PC-9 (cell line): Measurements from ENCODE around the gene CFAP61. TPM values are rescaled to one million over a fixed set of nuclear protein-coding genes. Genes with fewer than 3 reads are reported as not detected.

Experiments
- BruUV-seq: library from RNA; stranded (reverse); fragments of 400-500 nt; replicated peaks from 2 replicates; lab custom pipeline; 2021; lab: Mats Ljungman, UMichigan
- CTCF ChIA-PET: fragments of 300-600 bp; sonication (Branson Sonifier 250); formaldehyde crosslinking; loops from one replicate; lab custom pipeline; 2022; ENCODE audit warnings: antibody characterized with exemption; lab: Charles Lee
- POLR2A ChIA-PET: fragments of 300-600 bp; sonication (Branson Sonifier 250); formaldehyde crosslinking; loops from one replicate; lab custom pipeline; 2022; ENCODE audit warnings: antibody characterized with exemption; ENCODE audit not compliant: unreplicated experiment; lab: Charles Lee
- DNase-seq, 2 experiments: peaks; one replicate each; pipeline versions ENCODE4 v3.0.0 to v3.0.0-alpha.2; 2015 to 2022; ENCODE audit warnings: mixed read lengths in 1 of 2
- H2AFZ ChIP-seq: fragments of 200-600 bp; sonication (generic); 2 replicates; pipeline ENCODE4 v1.8.1; 2017; ENCODE audit warnings: antibody characterized with exemption
- H3F3A ChIP-seq: fragments of 200-600 bp; sonication (generic); 2 replicates; pipeline ENCODE4 v1.8.1; 2017; ENCODE audit warnings: antibody characterized with exemption, mild to moderate bottlenecking, low read depth; ENCODE audit not compliant: insufficient read depth
- H3K27ac ChIP-seq: fragments of 200-600 bp; sonication (generic); 2 replicates; pipeline ENCODE4 v1.6.1; 2016; ENCODE audit warnings: mixed run types
- H3K27me3 ChIP-seq: fragments of 200-600 bp; sonication (generic); 2 replicates; pipeline ENCODE4 v1.6.1; 2016; ENCODE audit warnings: low read depth, mixed run types; ENCODE audit not compliant: insufficient read depth
- H3K36me3 ChIP-seq: fragments of 200-600 bp; sonication (generic); 2 replicates; pipeline ENCODE4 v1.6.1; 2016; ENCODE audit warnings: low read depth, mixed run types
- H3K4me1 ChIP-seq: fragments of 200-600 bp; sonication (generic); replicated peaks from 2 replicates; pipeline ENCODE4 v1.6.1; 2016; ENCODE audit warnings: mixed run types; ENCODE audit not compliant: insufficient read depth
- H3K4me2 ChIP-seq: fragments of 200-600 bp; sonication (generic); 2 replicates; pipeline ENCODE4 v1.6.1; 2017; ENCODE audit warnings: mixed run types
- H3K4me3 ChIP-seq: fragments of 200-600 bp; sonication (generic); 2 replicates; pipeline ENCODE4 v1.6.1; 2016; ENCODE audit warnings: mixed run types
- H3K79me2 ChIP-seq: fragments of 200-600 bp; sonication (generic); 2 replicates; pipeline ENCODE4 v1.6.1; 2017; ENCODE audit warnings: low read depth, mixed run types
- H3K9me2 ChIP-seq: fragments of 200-600 bp; sonication (generic); 2 replicates; pipeline ENCODE4 v1.8.1; 2017; ENCODE audit warnings: mild to moderate bottlenecking; ENCODE audit not compliant: insufficient read depth
- H3K9me3 ChIP-seq: fragments of 200-600 bp; sonication (generic); 2 replicates; pipeline ENCODE4 v1.8.1; 2016; ENCODE audit warnings: low read depth; ENCODE audit not compliant: insufficient read depth
- H4K20me1 ChIP-seq: fragments of 200-600 bp; sonication (generic); 2 replicates; pipeline ENCODE4 v1.8.1; 2017; ENCODE audit not compliant: insufficient read depth
- EZH2 ChIP-seq: fragments of 200-600 bp; sonication (generic); IDR thresholded peaks from 2 replicates; pipeline ENCODE4 v1.8.0; 2017; ENCODE audit warnings: antibody characterized with exemption, low read depth
- intact Hi-C: fragments of 100-400 bp; cut with micrococcal nuclease; formaldehyde crosslinking; loops from one replicate; pipeline ENCODE4 v1.10.0; 2022; ENCODE audit not compliant: unreplicated experiment
- total RNA-seq: library from RNA; stranded (reverse); gene quantifications from 2 replicates; pipeline ENCODE4 v1.2.3, GENCODE V29; 2021
- TF ChIP-seq, protein P1 (sequence below): fragments of 200-600 bp; sonication (generic); conservative IDR thresholded peaks from 2 replicates; pipeline ENCODE4 v1.6.1; 2017; ENCODE audit warnings: mixed run types, antibody characterized with exemption, mild to moderate bottlenecking, moderate library complexity

Gene CFAP61
- total RNA-seq, 1 experiment from 2014 or later, result 2.6 TPM

- H4K20me1 ChIP-seq, result no peaks in the 10 kb centered on the region
- H3K4me1 ChIP-seq, result no peaks in the 10 kb centered on the region
- no peaks in the 10 kb centered on the region for H3K36me3 ChIP-seq
- no peak overlapping the region for H3K4me2 ChIP-seq
- CTCF ChIA-PET, result interaction anchor here (0.6 kb wide), 1 partner anchor 21 kb away, joined by 4 read pairs; no protein-coding TSS in a partner anchor
- TF ChIP-seq, protein P1, sequence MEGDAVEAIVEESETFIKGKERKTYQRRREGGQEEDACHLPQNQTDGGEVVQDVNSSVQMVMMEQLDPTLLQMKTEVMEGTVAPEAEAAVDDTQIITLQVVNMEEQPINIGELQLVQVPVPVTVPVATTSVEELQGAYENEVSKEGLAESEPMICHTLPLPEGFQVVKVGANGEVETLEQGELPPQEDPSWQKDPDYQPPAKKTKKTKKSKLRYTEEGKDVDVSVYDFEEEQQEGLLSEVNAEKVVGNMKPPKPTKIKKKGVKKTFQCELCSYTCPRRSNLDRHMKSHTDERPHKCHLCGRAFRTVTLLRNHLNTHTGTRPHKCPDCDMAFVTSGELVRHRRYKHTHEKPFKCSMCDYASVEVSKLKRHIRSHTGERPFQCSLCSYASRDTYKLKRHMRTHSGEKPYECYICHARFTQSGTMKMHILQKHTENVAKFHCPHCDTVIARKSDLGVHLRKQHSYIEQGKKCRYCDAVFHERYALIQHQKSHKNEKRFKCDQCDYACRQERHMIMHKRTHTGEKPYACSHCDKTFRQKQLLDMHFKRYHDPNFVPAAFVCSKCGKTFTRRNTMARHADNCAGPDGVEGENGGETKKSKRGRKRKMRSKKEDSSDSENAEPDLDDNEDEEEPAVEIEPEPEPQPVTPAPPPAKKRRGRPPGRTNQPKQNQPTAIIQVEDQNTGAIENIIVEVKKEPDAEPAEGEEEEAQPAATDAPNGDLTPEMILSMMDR, result no peak
- TF ChIP-seq EZH2, result no peak
- intact Hi-C loops, result no loop called here
- H3K4me3 ChIP-seq, result no peak overlapping the region
- no peaks in the 10 kb centered on the region for H3K9me3 ChIP-seq
- no TSS peak for BruUV-seq
- no peak overlapping the region for H2AFZ ChIP-seq
- no peak for DNase-seq
- 0 out of 2 replicates have a peak, but pooled peaks cover 3% of the 10 kb centered on the region for H3K27me3 ChIP-seq
- H3K27ac ChIP-seq, result no peak overlapping the region
- no peaks in the 10 kb centered on the region for H3K79me2 ChIP-seq
- H3F3A ChIP-seq, result no peaks in the 10 kb centered on the region
- POLR2A ChIA-PET, result no interaction called here
- H3K9me2 ChIP-seq, result no peaks in the 10 kb centered on the region
Observed at GRCh38 chr20:20150241-20150640, 97.9 kb downstream of the CFAP61 start.

DNA sequence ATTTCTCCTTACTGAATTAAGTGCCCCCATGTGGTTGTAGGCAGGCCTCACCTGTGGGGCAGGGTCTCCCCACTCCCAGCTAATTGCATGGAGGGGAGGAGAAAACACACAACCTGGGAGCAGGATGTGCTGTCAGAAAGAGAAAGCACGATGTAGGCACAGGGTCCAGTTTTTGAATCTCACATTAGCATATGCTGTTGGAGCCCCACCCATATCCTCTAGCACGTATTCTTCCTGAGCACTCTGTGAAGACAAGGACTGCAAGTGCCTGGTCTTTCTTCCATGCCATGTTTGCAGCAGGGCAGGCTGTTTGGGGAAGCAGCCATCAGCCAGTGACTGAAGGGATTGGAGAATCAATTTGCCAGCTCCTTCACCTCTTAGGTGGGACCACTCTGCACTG, 108.2 kb downstream of the CFAP61 start:
- Histone ChIP-seq H3K27me3 (peaks cover 22% of the 10 kb centered on the region; the same call in 1 of the 2 replicates), H4K20me1 (no peaks in the 10 kb centered on the region), H3K27ac (no peak overlapping the region), H3K4me3 (no peak overlapping the region), H3K4me1 (no peaks in the 10 kb centered on the region), H3K36me3 (no peaks in the 10 kb centered on the region), H3F3A (no peaks in the 10 kb centered on the region), H3K4me2 (no peak overlapping the region), H2AFZ (no peak overlapping the region), H3K9me3 (no peaks in the 10 kb centered on the region), H3K79me2 (no peaks in the 10 kb centered on the region), H3K9me2 (no peaks in the 10 kb centered on the region)
- no TSS peak for BruUV-seq
- no peak for TF ChIP-seq EZH2
- TF ChIP-seq, protein P1, result no peak
- intact Hi-C loops, result no loop called here
- no peak for DNase-seq
- ChIA-PET POLR2A (no interaction called here), CTCF (no interaction called here)

- TF ChIP-seq, protein P1, result no peak
- no peak overlapping the region for H3K4me2 ChIP-seq
- ChIA-PET CTCF (no interaction called here), POLR2A (no interaction called here)
- no peaks in the 10 kb centered on the region for H3K4me1 ChIP-seq
- no peaks in the 10 kb centered on the region for H3F3A ChIP-seq
- no peak overlapping the region for H2AFZ ChIP-seq
- H3K4me3 ChIP-seq, result no peak overlapping the region
- no peaks in the 10 kb centered on the region for H3K36me3 ChIP-seq
- intact Hi-C loops, result no loop called here
- H3K9me2 ChIP-seq, result no peaks in the 10 kb centered on the region
- no peaks in the 10 kb centered on the region for H3K9me3 ChIP-seq
- DNase-seq, result no peak
- H3K79me2 ChIP-seq, result no peaks in the 10 kb centered on the region
- no TSS peak for BruUV-seq
- no peaks in the 10 kb centered on the region for H4K20me1 ChIP-seq
- peaks cover 27% of the 10 kb centered on the region; the same call in 1 of the 2 replicates for H3K27me3 ChIP-seq
- no peak overlapping the region for H3K27ac ChIP-seq
Observed at GRCh38 chr20:20161611-20162010, 109.3 kb downstream of the CFAP61 start.
